ENCODE results near the gene RPA1.

DNA sequence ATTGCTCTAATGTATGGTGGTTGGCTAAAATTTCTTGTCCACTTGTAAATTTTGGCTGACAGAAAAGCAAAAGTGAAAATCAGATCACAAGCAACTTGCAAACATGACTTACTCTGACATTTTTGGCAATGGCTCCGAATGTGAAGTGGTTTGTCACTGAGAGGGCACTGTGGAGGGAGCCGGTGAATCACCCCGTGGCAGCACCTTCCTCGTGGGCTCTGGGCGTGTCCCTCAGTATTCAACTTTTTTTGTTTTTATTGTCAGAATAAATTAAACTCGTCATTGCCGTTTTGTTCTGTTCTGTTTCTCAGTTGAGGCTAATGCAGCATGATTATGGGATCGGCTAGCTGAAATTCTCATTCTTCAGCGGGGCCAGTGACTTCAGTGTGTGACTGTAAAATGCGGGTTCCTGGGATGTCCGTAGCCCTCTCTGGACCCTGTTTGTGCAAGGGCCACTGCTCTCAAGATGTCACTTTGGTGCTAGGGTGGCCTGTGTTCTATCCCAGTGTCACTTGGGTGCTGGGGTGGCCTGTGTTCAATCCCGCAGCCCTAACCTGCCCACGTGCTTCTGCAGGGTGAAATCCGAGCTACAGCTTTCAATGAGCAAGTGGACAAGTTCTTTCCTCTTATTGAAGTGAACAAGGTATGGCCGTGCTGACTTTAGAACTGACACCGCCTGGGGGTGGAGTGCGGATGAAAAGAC lies 48.8 kb downstream of the RPA1 start:
- TF ChIP-seq, protein P1, sequence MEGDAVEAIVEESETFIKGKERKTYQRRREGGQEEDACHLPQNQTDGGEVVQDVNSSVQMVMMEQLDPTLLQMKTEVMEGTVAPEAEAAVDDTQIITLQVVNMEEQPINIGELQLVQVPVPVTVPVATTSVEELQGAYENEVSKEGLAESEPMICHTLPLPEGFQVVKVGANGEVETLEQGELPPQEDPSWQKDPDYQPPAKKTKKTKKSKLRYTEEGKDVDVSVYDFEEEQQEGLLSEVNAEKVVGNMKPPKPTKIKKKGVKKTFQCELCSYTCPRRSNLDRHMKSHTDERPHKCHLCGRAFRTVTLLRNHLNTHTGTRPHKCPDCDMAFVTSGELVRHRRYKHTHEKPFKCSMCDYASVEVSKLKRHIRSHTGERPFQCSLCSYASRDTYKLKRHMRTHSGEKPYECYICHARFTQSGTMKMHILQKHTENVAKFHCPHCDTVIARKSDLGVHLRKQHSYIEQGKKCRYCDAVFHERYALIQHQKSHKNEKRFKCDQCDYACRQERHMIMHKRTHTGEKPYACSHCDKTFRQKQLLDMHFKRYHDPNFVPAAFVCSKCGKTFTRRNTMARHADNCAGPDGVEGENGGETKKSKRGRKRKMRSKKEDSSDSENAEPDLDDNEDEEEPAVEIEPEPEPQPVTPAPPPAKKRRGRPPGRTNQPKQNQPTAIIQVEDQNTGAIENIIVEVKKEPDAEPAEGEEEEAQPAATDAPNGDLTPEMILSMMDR (IDR thresholded peaks at IDR 0.05; ENCODE audit: poor library complexity, severe bottlenecking), result no peak
- no peak for TF ChIP-seq RAD21 (conservative IDR thresholded peaks at IDR 0.05)
- TF ChIP-seq TAF1 (IDR thresholded peaks at IDR 0.05; ENCODE audit: low read depth), result no peak
- no peak for TF ChIP-seq SMC3 (conservative IDR thresholded peaks at IDR 0.05; ENCODE audit: poor library complexity)
- TF ChIP-seq, protein P2, sequence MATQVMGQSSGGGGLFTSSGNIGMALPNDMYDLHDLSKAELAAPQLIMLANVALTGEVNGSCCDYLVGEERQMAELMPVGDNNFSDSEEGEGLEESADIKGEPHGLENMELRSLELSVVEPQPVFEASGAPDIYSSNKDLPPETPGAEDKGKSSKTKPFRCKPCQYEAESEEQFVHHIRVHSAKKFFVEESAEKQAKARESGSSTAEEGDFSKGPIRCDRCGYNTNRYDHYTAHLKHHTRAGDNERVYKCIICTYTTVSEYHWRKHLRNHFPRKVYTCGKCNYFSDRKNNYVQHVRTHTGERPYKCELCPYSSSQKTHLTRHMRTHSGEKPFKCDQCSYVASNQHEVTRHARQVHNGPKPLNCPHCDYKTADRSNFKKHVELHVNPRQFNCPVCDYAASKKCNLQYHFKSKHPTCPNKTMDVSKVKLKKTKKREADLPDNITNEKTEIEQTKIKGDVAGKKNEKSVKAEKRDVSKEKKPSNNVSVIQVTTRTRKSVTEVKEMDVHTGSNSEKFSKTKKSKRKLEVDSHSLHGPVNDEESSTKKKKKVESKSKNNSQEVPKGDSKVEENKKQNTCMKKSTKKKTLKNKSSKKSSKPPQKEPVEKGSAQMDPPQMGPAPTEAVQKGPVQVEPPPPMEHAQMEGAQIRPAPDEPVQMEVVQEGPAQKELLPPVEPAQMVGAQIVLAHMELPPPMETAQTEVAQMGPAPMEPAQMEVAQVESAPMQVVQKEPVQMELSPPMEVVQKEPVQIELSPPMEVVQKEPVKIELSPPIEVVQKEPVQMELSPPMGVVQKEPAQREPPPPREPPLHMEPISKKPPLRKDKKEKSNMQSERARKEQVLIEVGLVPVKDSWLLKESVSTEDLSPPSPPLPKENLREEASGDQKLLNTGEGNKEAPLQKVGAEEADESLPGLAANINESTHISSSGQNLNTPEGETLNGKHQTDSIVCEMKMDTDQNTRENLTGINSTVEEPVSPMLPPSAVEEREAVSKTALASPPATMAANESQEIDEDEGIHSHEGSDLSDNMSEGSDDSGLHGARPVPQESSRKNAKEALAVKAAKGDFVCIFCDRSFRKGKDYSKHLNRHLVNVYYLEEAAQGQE (IDR thresholded peaks at IDR 0.05; ENCODE audit: borderline replicate concordance), result no peak
- no peak for TF ChIP-seq POLR2AphosphoS5 (IDR thresholded peaks at IDR 0.05)
- TF ChIP-seq MXI1 (conservative IDR thresholded peaks at IDR 0.05; ENCODE audit: poor library complexity, severe bottlenecking), result no peak

All from neural cell (in vitro differentiated cells).